ENCODE results near the gene RCOR1.
"Not testable (repeated sequence)": the region's sequence is repeated elsewhere in the genome, so short reads cannot be mapped to it uniquely, and the experiment has no call there.

RCOR1 gene

DNA sequence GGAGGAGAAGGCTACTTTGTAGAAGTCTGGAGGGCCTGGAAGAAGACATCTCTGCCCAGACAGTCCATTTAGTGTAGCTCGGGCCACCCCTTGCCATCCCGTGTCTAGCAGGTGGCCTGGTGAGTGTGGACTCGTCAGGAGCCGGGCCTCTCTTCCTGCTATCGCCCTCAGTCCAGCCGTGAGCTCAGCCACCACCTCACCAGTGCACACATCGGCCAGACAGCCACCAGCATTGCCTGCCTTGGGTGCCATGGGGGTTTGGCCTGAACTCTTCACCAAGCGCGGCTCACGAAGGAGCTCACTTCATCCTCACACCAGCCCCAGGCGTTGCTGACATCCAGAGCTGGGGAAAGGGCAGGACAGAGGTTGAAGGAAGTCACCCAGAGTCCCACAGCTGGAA is 165.2 kb downstream of the RCOR1 start:
- no peak for DNase-seq

DNA sequence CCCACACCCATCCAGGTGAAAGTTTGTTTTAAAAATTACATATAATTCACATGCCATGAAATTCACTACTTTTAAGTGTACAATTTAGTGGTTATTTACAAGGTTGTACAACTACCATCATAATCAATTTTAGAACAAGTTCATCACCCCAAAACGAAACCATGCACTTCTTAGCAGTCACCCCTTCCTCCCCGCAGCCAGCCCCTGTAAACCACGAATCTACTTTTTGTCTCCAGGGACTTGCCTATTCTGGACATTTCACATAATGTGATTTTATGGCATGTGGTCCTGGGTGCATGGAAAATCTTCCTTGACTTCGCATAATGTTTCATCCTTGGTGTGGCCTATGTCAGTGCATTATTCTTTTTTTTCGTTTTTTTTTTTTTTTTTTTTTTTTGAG is 165.6 kb downstream of the RCOR1 start:
- no peak for DNase-seq

DNA sequence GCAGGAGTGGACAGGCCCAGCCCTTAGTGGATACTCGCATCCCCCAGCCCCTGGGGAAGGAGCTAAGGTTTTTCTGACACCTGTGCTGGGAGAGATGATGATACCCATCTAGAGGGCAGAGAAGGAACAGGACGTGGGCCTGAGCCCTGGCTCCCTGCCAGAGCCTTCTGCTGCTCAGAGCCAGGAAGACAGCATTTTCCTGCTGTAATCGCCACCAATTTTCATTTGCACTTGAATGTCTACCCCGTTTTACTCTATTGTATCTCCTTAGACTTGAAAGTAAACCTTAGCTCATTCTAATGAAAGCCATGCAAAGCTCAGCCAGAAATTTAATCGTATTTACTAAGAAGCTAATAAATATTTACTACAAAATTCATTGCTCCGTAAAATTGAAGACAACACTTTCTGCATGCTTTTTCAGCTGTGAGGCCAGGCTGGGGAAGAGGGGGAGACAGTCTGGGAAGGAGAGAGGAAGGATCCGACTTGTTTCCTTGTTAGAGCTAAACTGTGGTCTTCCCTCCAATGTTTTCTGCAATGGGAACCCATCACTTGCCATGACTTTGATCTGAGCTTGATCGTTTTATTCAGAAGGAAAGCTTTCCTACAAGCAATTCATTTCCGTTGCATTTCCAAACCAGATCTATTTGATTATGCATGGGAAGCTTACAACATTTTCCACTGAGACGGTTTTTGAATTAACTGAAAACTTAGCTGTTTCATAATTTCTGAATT is 167.2 kb downstream of the RCOR1 start:
- DNase-seq = no peak

DNA sequence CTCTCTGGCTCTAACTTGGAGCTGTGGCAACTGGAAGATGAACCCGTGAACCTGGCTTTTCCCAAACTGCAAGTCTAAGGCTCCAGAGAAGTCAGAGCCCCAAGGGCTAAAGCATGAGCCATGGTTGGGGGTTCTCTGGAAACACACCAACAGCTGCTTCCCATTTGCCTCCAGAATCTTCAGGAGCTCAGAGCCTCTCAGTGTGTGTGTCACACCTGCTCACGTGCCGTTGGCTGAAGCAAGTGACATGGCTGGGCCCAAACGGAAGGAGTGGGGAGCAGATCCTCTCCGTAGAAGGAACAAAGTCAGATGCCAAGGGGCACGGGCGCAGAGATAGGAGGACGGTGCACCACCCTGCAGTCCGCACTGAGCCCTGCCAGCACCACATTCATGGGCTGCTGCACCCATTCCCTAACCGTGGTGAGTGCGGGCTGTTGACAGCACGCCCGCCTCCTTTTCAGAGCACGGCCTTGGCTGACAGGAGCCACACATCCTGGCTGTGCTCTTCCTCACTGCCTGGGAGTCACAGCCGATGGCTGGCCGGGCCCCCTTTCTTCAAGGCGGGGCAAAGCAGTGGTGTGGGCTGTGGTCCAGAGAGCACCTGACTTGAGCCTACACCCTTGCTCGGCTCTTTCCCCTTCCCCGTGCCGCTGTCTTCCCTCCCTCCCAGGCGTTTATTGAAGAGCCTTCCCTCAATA is 168.2 kb downstream of the RCOR1 start:
- no peak for DNase-seq

DNA sequence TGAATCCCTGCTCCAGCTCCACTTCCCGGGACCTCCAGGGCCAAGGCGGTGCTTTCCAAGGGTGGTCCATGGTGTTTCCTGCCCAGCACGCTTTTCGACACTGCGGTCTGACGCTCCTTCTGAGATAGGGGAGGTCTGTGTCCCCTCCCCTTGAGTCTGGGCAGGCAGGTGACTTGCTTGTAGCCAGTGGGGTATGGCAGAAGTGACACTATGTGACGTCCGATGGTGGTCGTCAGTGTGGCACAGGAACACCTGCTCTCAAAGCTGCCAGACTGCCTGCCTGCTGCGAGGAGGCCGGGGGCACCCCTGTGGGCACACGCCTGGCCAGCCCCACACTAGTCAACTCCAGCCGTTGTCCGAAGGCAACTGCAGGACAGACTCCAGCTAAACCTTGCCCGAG is 168.8 kb downstream of the RCOR1 start:
- DNase-seq = no peak

DNA sequence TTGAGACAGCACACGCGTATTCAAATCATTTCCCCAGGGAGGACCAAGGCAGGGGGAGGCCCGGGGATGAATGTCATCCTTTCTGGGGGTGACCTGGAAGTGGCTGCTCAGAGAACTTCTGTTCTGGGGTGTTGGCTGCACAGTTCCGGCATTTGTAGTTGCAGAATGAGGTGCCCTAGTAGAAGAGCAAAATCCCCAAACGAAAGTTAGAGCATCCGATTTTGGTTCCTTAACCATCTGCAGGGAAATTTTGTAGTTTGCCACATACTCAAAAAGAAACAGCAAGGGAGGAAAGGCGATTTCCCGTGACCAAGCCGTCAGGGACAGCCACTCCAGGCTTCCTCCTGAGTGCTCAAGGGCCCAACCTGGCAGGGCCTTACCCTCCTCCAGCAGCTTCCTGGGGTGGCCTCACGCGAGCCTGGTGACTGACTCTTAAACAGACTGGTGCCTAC is 171.8 kb downstream of the RCOR1 start:
- DNase-seq = no peak

DNA sequence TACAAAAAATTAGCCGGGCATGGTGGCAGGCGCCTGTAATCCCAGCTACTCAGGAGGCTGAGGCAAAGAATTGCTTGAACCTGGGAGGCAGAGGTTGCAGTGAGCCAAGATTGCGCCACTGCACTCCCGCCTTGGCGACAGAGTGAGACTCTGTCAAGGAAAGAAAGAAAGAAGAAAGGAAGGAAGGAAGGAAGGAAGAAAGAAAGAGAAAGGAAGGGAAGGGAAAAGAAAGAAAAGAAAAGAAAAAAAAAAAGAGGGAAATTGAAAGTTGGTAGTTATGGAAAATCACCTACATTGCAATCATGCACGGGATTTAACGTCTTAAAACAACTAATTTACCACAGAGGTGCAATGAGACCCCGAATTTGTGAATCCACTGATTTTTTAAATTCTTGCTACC is 173.3 kb downstream of the RCOR1 start:
- not testable (repeated sequence) for DNase-seq

DNA sequence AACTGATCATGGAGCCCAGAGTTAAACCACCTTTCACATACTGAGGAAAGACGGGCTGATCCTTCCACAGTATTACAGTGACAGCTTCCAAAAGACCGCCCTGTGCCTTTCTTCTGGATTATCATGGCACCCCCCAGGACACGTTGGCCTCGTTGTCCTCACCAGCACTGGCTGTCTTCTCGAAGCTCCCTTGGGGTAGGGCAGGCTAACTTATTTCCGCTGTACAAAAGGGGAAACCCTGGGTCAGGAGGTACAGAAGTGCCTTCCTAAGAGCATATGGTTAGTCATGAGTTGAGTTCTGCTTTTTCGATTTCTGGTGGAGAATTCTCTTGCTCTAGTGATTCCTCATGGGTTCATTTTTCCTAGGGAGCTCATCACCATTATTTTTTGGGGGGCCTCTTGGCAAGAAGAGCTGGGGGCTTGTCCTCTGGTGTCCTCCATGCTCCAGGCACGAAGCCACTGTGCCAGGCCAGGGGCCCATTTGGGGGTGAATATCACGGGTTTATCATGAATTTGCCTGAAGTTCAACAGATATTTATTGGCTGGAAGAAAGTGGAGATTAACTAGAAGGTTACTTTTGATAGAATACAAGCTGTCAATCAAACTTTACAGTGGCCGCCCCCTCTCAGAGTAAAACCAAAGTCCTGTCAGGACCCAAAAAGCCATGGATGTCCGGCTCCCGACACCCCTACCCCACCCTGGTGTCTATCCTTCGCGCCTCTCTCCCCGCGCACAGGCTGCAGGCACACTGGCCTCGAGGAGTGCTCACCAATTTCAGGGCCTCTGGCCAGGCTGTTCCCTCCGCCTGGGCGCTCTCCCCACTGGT is 176.0 kb downstream of the RCOR1 start:
- DNase-seq = no peak

DNA sequence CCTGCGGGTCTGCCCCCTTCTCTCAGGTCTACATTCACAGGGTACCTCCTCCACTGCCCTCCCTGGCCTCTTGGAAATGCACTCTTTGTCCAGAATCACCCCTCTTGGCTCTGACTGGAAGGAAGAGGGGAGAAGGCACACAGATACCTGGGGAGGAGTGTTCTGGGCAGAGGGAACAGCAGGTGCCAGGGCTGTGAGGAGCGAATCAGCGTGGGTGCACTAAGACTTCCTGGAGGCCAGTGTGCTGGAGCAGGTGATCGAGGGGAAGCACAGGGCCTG is 176.5 kb downstream of the RCOR1 start:
- DNase-seq = no peak

DNA sequence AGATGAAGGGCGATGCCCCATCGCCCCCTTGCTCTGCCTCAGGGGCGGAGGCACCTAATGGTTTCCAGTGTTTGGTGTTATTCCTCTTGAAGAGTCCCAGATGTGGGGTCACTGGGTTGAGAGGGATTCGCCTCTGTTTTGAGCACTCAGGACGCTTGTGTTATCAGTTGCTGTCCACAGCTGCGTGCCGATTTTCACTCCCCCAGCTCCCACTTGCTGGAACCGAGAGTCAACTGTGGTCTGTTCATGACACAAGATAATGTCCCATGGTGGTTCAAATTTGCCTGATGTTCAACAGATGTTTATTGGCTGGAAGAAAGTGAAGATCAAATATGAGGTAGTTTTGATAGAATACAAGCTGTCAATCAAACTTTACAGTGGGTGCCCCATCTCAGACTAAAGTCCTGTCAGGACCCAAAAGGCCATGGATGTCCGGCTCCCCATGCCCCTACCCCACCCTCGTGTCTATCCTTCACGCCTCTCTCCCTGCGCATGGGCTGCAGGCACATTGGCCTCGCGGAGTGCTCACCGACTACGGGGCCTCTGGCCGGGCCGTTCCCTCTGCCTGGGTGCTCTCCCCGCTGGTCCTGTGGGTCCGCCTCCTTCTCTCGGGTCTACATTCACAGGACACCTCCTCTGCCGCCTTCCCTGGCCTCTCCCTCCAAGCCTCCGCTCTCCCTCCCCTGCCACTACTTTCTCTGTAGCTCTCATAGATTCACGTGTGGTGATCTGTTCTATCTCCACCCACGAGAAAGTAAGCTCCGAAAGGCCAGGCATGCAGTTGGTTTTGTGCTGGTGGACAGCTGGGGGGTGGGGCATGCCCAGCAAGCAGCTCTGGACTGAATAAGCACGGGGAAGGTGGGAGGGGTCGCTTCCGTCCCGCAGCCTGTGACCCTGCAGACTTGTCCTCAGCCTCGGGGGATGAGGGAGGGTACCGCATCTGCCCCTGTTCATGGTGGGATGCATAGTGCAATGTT is 178.0 kb downstream of the RCOR1 start:
- DNase-seq = no peak

DNA sequence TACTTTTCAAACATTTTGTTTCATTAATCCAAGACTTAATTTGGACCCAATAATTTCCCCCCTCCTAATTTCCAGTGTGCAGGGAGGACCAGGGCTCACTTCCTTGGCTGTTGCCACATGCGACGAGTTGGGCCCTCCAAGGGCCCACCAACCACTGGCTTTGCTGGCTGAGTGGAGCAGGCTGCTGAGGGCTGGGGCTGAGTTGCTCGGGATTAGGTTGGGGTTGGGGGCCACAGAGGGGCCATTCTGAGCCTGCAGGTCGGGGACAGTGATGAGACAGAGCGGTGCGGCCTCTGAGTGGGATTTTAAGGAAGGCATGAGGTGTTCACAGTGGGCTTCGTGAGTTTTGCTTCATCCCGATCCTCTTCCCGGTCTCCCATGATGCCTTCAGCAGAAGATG is 178.7 kb downstream of the RCOR1 start:
- DNase-seq = no peak

DNA sequence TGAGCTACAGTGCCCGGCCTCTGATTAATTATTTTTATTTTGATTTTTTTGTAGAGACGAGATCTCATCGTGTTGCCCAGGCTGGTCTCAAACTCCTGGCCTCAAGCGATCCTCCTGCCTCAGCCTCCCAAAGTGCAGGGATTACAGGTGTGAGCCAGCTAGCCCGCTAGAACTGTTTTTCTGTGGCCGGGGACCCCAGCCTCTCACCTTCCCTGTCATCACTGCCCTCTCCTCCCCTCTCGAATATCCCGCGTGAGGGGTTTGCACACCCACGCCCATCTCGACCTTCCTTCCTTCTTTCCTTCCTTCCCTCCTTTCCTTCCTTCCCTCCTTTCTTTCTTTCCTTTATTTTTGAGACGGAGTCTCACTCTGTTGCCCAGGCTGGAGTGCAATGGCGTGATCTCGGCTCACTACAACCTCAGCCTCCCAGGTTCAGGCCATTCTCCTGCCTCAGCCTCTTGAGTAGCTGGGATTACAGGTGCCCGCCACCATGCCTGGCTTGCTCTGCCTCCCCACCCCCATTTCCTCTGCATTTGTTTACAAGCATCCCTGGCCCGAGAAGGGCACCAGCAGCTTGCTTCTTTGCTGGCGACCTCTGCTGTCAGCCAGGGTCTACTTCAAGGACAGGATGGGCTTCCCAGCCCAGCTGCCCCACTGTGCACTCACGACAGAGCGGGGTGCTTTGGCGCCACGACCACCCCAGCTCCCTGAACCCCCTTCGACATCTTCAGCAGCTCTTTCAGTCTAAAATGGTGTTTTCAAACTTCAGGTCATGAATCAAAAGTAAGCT is 180.5 kb downstream of the RCOR1 start:
- DNase-seq = no peak

DNA sequence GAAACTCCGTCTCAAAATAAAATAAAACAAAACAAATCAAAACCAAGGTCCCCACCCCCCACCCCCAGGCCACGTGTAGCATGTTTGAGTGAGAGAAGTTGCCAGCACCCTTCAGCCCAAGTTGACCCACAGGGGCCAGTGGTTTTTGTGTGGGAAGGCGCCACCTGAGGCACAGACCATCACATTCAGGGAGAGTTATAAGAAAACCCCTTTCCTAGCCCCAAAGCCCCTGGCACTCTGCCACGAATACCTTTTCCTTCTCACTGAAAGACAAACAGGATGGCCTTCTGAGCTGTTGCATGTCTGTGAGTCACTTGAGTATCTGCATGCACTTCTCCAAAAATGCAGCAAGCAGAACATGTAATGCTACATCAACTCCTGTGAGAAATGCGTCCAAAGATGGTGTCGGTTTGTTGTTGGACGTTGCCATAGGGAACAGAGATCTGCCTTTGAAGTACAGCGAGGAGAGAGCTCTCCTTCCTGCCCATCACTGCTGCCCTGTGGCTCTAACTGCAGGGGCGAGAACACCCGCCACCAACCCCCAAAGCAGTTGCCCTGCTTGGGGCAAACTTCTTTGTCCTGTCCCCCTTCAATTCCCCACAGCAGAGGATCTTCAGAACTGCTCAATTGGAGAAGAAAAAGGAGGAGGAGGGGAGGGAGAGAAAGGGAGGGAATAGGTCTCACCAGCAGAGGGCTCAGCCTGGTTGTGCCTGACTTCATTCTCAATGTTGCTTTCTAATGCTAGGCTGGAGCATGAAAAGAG is 182.1 kb downstream of the RCOR1 start:
- DNase-seq = peak; percentile 23 to 53

DNA sequence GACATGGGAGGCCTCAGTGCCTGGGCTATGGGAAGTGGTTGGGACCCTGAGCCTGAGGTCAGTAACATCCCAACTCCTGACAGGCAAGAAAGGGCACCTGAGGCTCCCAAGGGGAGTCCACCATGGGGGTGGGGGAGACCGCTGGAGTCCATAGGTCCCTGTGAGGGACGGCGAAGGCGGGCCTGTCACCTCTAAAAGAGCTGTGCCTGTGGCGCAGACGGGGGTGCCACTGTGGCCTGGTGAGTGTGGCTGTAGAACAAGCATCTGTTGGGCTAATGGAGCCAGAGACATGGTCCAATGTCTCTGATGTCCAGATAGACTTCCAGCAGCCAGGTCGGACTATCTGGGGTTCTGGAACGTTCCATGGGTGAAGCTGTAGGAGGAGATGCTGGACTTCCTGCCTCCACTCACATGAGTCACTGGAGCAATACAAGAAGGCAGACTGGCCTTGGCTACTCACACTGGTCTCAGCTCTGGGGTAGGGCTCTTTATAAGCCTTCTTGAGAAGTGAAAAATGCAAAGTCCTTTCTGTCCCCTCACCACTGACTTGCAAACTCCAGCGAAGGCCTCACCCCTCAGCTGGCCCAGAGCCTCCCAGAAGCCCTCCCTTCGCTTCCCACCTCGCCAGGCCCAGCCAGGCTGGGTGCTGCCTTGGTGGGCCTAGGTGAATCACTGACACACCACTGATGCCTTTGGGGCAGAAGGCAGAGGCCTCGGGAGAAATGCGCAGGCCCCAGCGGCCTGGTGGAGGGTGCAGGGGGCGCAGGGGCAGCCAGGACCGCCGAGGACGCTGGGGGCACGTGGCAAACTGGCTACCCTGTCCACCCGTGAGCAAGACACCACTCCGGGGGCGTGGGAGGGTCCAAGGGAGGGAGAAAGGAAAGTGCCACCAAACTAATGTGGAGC is 183.7 kb downstream of the RCOR1 start:
- DNase-seq = no peak

DNA sequence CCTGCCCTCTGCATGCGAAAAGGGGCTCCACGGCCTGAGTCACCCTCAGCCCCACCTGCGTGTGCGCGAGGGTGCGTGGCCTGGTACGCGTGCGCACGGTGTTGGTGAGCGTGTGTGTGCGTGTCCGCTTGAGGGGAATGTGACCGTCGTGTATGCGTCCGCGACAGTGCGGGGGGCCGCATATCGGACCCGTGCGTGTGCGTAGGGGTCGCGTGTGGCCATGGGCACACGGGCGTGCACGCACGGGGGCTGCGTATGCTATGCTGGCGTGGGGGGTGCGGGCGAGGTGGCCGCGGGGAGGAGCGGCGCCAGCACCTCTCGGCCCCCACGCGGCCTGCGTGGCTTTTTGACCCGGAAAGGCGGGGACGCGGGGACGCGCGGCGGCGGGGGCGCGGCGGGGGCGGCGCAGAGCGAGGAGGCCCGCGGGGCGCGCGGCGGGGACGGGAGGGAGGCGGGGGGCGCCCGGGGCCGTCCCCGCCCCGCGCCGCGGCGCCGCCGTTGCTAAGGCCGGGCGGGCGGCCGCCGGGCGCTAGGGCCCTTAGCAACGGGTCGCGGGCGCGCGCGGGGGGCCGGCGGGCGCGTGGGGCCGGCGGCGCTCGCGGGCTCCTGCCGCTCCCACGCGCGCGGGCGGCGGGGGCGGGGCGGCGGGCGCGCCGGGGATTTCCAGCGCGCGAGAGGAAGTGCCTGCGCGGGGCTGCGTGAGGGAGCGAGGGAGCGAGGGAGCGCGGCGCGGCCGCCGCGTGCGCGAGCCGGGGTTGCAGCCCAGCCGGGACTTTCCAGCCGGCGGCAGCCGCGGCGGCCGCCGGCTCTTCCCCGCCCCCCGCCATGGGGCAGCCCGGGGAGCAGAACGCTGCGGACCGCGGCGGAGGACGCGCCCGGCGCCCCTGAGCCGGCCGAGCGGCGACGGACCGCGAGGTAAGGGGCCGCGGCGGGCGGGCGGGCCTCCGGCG is 184.6 kb downstream of the RCOR1 start, which contains the start of gene TRAF3:
TRAF3 (plus strand) TSS at position 689 of the 950 bp plus-strand sequence. CDS start 92,753 bp downstream, outside the sequence.
- peak; percentile 81 to 88 for DNase-seq

DNA sequence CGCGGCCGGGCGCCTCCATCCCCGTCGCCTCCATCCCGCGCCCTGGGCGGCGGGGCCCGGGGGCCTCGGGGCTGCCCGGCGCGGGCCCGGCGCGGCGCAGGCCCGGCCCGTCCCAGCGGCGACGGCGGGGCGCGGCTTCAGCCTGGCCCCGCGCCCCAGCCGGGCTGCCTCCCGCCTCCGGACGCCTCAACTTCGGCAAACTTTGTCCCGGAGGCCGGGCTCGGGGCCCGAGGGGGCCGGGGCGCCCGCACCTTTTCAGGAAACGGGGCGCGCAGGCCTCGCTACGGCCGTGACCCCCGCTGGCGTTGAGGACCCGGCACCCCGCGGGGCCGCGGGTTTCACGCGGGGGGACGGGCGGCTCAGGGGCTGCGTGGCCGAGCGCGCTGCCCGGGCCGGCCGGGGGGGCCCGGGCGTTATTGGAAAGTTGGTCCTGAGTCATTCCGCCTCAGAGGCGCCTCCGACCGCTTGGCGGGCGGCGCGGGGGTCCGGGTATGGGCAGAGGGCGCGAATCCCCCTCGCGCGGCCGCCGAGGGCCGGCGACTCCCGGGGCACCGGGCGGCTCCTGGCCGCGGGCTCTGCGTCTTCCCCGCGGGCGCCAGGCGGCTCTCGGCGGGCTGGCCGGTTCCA is 185.4 kb downstream of the RCOR1 start:
- DNase-seq = peak; percentile 11 to 16

DNA sequence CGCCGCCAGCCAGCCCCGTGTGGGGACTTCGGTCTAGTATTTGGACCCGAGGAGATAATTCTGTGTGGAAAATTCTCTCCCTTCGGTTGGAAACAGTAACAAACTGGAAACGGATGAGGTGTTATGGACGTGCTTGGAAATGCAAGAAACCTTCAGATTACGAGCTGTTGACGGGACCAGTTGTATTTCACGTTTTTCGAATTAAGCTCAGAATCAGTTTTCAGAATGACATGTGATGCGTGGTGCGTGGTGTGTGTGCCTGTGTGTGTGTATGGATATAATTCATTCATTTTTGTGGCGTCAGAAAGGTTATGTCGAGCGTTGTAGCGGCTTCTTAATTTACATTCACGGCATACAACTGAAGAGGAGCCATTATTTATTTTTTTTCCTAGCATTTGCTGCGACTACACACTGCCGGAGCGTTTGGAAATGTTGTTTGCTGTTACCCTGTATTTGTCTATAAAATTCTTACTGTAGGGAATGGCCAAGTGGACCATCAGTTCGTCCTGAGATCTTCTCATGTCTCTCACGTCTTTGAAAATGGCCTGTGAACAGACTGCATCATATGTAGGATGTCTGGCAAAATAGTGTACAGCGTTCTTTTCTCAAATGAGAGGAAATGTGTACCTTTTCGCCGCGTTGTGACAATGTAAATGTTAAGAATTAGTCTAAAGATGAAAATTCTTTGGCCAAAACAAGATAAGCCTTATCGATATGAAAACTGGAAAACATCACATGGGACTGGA is 186.1 kb downstream of the RCOR1 start:
- DNase-seq = peak; percentile 16 to 17

All from stimulated activated CD4-positive, alpha-beta T cell treated with anti-CD3 and anti-CD28 coated beads, Interleukin-4, amount 100 ng/mL, for 4 hours (primary cell).